HG03103 (cell line): Measurements from ENCODE around the gene NBAS.
"Not testable (repeated sequence)": the region's sequence is repeated elsewhere in the genome, so short reads cannot be mapped to it uniquely, and the experiment has no call there.

Source experiments
- ATAC-seq: cut with Tn5 transposase; IDR thresholded peaks from one replicate; pipeline ENCODE4 v1.9.1; 2021; ENCODE audit warnings: low read depth; ENCODE audit not compliant: unreplicated experiment

Gene NBAS

DNA sequence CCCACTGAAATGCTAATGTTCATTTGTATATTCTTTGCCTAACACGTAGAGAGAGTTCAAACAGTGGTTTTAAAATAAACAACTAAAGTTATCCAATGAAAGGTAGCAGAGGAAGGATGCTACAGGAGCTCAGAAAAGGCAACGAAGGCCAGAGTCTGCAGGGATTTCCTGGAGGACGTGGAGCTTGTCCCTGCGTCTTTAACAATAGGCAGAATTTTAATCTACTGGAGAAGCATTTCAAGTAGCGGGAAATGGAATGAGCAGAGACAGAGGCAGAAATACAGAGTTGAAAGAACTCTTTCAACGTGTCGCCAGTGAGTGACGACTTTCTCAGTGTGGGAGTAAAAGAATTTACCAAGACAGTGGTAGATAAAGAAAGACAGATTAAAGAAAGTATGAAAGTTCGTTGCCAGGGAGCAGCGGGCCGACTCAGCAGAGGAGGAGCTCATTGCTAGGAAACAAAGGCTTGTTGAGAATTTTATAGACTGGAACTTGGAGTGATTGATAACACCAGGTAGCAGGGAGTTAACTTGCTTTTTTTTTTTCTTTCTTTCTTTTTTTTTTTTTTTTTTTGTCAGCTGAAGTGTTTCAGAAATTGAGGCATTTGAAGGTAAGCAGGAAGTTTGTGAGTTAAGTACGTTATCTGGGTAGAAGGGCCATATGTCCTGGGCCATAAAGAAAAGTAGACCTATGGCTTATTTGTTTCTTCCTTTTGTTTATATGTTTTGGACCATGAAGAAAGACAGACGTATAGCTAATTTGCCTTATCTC lies 625 bp upstream of the NBAS start:
- peak; percentile 12 for ATAC-seq

DNA sequence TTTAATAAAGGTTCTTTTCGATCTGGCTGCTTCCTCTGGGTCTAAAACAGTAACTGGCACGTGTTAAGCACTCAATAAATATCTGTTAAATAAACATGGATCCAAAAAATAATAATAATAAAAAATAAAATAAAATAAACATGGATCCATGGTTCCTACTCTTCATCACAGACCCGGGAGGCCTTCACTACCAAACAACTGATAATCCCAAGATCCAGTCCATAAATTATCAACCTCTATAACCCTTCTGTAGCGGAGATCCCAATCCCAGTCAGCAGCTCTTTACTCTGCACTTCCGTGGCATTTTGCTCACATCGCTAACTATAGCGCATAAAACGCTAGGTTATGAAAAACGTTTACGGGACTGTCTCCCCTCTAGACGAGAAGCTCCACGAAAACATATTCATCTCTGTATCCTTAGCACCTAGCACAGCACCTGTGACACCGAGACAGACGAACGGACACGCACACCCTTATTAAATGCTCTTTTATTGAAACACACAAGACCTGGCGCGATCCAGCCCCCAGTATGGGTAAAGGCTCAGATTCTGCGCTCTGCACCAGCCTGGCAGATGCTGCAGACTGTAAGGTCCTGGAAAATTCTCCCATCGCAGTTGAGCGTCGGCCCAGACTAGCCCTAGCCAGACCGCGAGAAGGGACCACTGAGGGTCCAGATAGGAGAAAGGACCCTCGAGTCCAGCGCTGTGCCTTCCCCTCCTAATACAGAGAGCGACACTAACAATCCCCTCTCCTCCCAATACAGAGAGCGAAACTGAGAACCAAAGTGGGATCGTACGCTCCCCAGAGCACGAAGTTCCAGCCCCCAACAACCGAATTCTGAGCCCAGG lies 770 bp downstream of the NBAS start:
- peak; percentile 34 for ATAC-seq

DNA sequence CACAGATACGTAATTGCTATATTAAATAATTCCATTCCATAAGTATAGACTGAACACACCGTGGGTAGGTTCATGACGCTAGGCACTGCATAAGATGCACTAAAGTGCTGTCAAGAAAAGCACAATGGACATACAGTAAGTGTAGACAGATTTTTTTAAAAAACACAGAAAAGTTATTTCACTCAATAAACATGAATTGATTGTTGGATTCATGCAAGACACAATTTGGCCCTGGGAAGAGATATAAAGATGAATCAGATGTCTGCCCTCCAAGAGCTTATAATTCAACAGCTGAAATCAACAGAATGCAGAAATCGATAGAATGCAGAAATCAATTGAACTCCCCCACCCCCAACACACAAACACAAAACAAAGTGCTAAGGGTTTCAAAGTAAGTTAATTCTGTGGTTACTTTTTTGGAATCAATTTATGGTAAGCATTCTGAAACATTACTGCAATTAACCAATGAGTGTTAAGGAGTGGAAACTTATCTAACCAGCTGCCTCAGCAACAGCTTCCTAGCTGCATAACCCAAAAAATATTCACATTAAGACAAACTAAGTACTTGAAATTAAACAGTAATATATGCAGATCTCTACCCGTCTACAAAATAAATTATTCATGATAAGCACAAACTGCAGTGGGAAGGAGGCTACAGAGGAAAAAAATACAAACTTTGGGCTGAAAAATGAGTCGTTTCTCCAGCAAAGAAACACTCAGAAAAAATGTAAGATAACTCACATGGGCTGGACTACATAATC lies 1.6 kb downstream of the NBAS start:
- ATAC-seq = no peak

DNA sequence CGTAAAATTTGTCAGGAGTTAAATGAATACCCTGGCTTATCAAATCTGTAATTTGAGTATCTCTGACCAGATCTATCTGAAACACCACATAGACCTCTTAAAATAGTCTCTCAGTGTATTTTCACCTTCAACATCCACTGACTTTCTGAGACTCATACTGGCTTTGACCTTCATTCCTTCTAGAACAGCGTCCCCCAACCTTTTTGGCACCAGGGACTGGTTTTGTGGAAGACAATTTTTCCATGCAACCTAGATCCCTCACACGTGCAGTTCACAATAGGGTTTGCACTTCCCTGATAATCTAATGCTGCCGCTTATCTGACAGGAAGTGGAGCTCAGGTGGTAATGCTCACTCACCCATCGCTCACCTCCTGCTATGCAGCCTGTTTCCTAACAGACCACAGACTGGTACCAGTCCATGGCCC lies 3.2 kb downstream of the NBAS start:
- no peak for ATAC-seq

DNA sequence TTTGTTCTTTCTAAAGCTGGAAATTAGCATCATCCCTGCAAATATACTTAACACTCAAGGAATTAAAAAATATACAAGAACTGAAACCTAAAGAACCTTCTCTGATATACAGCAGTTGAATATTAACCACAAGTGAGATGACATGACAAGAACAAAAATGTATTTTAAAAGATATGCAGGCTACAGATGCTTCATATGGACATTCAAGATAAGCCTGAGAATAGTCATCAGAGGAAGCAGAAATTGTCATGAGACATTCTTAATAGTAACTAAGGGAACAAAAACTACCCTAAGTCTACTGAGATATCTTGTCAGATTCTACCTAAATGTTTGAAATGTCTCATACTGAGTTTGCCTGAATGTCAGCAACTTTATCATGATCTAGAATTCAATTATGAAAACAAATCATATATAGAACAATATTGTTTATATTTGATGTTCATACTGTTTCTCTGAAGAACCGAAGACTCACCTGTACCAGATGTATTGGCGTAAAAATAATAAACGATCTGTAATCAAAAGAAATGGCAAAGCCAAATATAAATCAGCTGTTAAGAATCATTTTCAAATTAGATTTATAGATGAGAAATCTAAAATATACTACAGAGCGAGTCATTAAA lies 4.7 kb downstream of the NBAS start:
- no peak for ATAC-seq

DNA sequence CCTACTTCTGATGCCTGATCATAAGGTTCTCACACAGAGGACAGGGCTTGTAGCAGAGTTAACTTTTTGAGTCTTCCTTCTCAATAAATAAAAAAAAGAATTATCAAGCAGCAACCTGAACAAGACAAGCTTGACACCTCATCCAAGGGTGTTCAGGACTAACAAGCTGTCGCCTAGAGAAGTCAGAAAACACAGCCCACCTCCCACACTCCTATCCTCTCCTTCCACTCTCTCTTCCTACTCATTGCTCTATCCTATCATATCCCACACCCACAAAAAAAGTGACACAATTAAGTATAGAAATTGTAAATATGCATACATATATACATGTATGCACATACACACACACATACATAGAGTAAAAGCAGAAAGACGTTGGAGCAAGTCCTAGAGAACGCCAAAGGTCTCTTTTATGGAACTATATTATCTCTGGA lies 5.4 kb downstream of the NBAS start:
- ATAC-seq = no peak

DNA sequence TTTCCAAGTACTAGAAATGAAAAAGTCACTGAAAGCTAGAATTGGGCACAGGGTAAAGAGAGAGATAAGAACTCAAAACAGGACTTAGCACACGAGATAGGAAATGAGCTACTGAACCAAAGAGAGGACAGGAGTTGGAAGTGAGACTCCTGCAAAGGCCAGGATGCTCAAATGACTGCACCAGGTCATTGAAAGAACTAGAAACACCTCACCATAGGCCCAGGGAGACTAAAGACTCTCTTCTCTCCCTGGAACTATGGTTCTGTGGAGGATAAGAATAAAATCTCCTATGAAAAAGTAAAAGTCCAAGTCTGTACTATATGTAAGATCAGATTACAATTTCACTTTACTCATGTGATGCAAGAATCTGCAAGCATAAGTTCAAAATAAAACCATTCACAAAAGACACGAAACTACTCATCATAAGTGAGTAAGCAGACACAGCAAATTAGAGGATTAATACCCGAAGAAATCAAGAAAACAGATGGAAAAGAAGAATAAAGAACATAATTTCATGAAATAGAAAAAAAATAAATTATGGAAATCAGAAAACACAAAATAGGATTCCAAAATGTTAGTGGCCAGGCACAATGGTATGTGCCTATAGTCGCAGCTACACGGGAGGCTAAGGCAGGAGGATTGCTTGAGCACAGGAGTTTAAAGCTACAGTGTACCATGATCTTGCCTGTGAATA lies 6.5 kb downstream of the NBAS start:
- ATAC-seq = no peak

DNA sequence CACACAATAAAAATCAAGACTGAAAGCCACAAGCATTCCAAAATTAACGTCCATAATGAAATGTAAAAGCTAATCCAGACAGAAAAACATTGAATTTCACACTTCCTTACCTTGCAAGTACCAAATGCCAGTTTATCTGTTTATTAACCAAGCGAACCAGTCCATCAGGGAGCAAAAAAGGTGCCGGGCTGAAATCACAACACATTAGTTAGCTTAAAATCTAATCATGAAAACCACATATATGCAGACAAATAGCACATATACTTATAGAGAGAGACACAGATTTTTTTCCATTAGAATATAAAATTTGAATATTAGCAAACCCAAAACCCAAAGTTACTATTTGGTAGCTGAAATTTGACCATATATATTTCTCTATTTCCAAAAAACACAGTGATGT lies 7.2 kb downstream of the NBAS start:
- no peak for ATAC-seq

DNA sequence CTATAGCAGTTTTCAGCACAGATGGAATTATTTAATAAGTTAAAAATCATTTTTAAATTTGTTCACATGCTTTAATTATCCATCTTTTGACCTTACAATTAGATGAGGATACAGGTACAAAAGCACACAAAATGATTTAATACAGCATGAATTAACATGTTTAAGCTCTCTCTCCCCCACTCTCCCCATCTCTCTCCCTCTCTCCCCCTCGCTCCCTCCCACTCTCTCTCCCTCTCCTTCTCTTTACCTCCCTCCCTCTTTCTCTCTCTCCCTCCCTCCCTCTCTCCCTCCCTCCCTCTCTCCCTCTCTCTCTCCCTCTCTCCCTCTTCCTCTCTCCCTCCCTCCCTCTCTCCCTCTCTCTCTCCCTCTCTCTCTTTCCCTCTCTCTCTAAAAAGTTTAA lies 7.6 kb downstream of the NBAS start:
- ATAC-seq = no peak

DNA sequence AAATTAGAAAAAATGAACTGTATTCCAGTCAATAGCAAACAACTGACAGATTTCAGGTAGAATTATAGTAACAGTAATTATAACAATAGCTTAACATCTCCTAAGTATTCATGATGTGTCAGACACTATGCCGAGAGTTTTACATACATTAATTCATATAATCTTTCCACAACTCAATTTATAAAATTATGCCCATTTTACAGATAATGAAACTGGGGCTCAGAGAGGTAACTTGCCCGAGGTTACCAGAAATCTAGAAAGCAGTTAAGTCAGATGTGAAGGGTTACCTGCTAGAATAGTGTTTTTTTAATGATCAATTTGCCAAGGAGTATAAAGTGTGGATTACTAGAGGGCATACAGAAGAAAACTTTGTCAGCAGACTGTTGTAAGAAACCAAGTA lies 12.2 kb downstream of the NBAS start:
- no peak for ATAC-seq

DNA sequence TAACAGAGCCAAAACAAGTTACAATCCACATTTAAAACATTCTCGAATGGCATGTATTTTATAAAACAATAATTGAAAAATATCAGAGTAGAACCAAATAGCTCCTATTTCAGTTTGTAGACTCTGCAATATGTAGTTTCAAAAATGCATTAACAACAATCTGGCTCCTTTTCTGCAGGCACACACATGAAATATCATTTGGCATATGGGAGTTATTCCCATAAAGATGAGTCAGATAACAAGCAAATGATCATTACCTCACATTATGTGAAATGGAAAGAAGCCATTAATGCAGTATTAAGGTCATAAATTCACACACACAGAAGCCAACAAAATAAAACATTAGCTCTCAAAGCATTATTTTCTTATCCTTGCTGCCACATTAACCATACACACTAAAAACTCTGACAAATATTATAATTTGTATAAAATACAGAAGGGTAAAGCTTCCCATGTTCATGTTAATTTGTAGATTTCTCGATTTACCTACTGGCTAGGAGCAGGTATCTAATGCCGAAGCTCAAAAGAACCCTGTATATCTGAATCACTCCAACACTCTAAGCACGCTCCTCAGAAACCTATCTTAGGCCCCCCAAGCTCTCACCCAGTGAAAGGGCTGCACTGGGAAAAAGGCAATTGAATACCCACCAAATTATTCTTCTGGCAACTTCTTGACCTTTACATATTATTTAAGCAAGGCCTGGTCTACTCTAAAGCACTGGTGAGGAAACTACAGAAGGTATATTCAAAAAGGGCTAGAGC lies 13.8 kb downstream of the NBAS start:
- ATAC-seq = no peak

DNA sequence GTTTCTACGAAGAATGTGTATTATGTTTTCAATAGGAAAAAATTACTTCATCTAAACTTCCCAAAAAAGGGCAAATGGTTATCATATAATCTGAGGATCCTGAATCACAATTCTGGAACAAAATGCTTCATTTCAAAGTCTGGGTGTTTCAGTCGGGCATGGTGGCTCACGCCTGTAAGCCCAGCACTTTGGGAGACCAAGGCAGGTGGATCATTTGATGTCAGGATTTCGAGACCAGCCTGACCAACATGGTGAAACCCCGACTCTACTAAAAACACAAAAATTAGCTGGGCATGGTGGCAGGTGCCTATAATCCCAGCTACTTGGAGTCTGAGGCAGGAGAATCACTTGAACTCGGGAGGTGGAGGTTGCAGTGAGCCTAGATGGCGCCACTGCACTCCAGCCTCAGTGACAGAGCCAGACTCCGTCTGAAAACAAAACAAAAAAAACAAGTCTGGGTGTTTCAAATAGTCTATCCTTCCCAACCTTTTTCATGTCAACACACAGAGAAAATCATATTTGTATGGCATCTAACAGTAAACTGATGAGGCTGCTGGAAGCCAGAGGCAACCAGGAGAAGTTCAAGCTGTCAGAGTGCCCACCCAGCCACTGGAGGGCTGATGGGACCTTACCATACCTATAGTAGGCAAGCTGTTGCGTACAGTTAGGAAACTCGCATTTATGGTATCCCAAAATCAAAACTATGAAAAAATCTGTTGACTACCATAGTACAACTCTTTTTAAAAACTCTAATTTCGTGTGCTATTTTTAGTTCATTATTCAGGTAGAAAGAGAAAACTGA lies 14.6 kb downstream of the NBAS start:
- no peak for ATAC-seq

DNA sequence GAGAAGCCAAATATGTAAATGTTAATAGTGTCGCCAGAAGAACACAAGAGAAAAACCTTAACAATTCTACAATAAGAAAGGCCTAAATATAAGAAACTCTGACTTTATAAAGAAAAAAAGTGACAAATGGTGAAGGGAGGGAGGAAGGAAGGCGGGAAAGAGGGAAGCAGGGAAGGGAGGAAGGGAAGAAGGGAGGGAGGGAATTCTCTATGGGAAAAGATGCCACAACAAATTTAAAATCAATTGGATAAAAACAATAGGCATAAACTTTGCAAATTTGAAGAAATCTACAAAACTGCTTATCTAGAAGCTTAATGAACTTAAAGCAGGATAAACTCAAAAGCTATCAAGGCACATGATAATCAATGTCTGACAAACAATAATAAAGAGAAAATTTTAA lies 16.9 kb downstream of the NBAS start:
- no peak for ATAC-seq

DNA sequence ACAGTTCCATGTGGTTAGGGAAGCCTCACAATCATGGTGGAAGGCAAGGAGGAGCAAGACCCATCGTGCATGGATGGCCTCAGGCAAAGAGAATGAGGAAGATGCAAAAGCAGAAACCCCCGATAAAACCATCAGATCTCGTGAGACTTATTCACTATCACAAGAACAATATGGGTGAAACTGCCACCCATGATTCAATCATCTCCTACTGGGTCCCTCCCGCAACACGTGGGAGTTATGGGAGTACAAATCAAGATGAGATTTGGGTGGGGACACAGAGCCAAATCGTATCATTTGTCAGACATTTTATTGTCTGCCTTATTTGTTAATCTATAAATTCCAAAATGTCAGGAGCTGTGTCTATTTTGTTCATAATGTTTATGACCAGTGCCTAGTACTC lies 17.6 kb downstream of the NBAS start:
- no peak for ATAC-seq

DNA sequence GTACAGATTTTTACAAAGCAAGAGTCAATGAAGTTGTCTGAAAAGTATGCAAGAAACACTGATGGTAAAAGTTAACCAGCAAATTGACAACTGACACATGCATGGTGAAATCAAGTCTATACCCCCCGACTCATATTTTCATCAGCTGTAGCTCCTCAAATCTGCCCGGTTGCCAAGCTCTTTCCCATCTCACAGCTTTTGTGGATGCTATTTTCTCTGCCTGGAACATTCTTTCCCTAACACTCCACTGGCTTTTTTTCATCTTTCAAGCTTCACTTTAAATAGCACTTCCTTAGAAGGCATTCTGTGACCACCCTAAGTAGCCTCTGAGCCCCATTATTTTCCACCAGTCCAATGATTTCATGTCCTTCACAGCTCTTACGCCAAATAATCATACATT lies 18.1 kb downstream of the NBAS start:
- ATAC-seq = no peak

DNA sequence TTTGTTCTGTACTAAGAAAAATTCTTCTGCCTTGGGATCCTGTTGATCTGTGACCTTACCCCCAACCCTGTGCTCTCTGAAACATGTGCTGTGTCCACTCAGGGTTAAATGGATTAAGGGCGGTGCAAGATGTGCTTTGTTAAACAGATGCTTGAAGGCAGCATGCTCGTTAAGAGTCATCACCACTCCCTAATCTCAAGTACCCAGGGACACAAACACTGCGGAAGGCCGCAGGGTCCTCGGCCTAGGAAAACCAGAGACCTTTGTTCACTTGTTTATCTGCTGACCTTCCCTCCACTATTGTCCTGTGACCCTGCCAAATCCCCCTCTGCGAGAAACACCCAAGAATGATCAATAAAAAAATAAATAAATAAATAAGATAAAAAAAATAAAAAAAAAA lies 18.9 kb downstream of the NBAS start:
- not testable (repeated sequence) for ATAC-seq

DNA sequence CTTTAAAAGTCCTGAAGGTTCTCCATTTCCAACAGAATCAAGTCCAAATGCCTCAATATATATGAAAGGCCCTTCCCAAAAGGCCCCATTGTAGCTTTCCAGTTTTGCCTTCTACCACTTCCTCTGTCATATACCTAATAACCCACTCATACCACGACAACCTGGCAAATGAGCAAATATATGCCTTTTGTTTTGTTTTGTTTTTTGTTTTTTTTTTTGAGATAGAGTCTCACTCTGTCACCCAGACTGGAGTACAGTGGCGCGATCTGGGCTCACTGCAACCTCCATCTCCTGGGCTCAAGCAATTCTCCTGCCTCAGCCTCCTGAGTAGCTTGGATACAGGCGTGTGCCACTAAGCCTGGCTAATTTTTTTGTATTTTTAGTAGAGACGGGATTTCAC lies 20.6 kb downstream of the NBAS start:
- not testable (repeated sequence) for ATAC-seq

DNA sequence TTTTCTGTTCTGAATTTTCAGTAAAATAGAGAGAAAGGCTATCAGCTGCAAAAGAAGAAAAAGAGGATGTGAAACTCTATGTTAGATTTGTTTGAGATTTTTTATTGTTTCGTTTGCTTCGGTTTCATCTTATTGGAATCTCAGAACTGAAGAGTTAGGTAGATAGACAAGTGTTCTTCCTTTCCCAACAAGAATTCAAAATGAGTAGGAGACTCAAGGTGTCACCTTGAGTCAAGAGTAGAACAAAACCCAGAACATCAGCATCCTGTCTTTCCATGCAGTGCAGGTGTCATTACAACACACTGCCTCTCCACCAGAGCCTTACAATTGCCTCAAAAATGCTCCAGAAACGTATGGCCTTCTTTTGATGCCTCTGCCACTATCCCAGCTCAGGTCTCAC lies 21.1 kb downstream of the NBAS start:
- ATAC-seq = peak; percentile 90

DNA sequence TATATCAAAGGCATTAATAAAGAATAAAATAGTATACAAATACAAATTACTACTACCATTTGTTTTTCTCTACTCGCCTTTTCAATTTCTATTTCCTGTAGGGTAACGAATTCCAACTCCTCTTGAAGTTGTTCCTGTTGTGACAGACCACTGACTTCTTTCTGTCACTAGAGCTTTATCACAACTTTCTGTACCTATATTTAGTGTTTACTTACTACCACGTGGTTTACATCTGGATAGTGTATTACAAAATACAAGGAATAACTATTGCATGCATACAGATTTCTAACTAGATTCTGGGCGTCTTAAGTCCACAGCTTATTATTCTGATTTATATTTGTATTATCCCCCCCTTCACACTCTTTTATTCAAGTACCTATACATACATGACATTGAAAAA lies 22.3 kb downstream of the NBAS start:
- ATAC-seq = no peak
